Trophoblast cell (in vitro differentiated cells and primary cell): ENCODE measurements around the gene ATXN1.

Experiments used
- DNase-seq, 2 donors: peaks; one replicate each; pipeline ENCODE4 v3.0.0-alpha.2; 2016
- H2AFZ ChIP-seq: 2 replicates; pipeline ENCODE4 v1.6.1; 2013; ENCODE audit warnings: low read length, moderate library complexity, mild to moderate bottlenecking; ENCODE audit not compliant: insufficient read depth, poor library complexity
- H2AK5ac ChIP-seq: 2 replicates; pipeline ENCODE4 v1.6.1; 2013; ENCODE audit warnings: mild to moderate bottlenecking, low read length
- H2BK120ac ChIP-seq: 2 replicates; pipeline ENCODE4 v1.6.1; 2013; ENCODE audit warnings: low read length, mild to moderate bottlenecking, moderate library complexity; ENCODE audit not compliant: insufficient read depth, poor library complexity
- H2BK12ac ChIP-seq: 2 replicates; pipeline ENCODE4 v1.6.1; 2013; ENCODE audit warnings: mild to moderate bottlenecking, low read length, moderate library complexity
- H2BK5ac ChIP-seq: 2 replicates; pipeline ENCODE4 v1.6.1; 2013; ENCODE audit warnings: low read length, low read depth, moderate library complexity, mild to moderate bottlenecking; ENCODE audit not compliant: poor library complexity
- H3K14ac ChIP-seq: 2 replicates; pipeline ENCODE4 v1.6.1; 2013; ENCODE audit warnings: mild to moderate bottlenecking, low read length
- H3K18ac ChIP-seq: 2 replicates; pipeline ENCODE4 v1.6.1; 2013; ENCODE audit warnings: mild to moderate bottlenecking, low read length
- H3K23ac ChIP-seq: 2 replicates; pipeline ENCODE4 v1.6.1; 2013; ENCODE audit warnings: low read length
- H3K27ac ChIP-seq: 2 replicates; pipeline ENCODE4 v1.5.1; 2013; ENCODE audit warnings: low read depth, mild to moderate bottlenecking, inconsistent platforms, low read length, moderate library complexity
- H3K27me3 ChIP-seq: 2 replicates; pipeline ENCODE4 v1.6.1; 2013; ENCODE audit warnings: inconsistent platforms, mild to moderate bottlenecking, low read length, moderate library complexity; ENCODE audit not compliant: insufficient read depth
- H3K36me3 ChIP-seq, 2 experiments: 1 replicate in 1 of 2; 2 replicates in 1 of 2; pipeline ENCODE4 v1.6.1; 2013; ENCODE audit warnings: low read length in 2 of 2, mild to moderate bottlenecking in 2 of 2, moderate library complexity in 1 of 2; ENCODE audit not compliant: insufficient read depth in 2 of 2, control insufficient read depth in 1 of 2
- H3K4ac ChIP-seq: 2 replicates; pipeline ENCODE4 v1.6.1; 2013; ENCODE audit warnings: low read depth, mild to moderate bottlenecking, low read length, moderate library complexity
- H3K4me1 ChIP-seq, 2 experiments: 1 replicate in 1 of 2; 2 replicates in 1 of 2; pipeline ENCODE4 v1.6.1; 2013; ENCODE audit warnings: low read length in 2 of 2, mild to moderate bottlenecking in 2 of 2, moderate library complexity in 1 of 2; ENCODE audit not compliant: insufficient read depth in 2 of 2, control insufficient read depth in 1 of 2
- H3K4me2 ChIP-seq: 2 replicates; pipeline ENCODE4 v1.6.1; 2013; ENCODE audit warnings: inconsistent platforms, mild to moderate bottlenecking, low read length, moderate library complexity
- H3K4me3 ChIP-seq: 2 replicates; pipeline ENCODE4 v1.5.1; 2013; ENCODE audit warnings: mild to moderate bottlenecking, low read depth, low read length, inconsistent platforms
- H3K79me1 ChIP-seq: one replicate; pipeline ENCODE4 v1.6.1; 2013; ENCODE audit warnings: low read length
- H3K79me2 ChIP-seq: 2 replicates; pipeline ENCODE4 v1.6.1; 2013; ENCODE audit warnings: low read length, mild to moderate bottlenecking; ENCODE audit not compliant: control insufficient read depth, insufficient read depth, poor library complexity
- H3K9ac ChIP-seq: 2 replicates; pipeline ENCODE4 v1.6.1; 2013; ENCODE audit warnings: mild to moderate bottlenecking, low read length
- H3K9me3 ChIP-seq: 2 replicates; pipeline ENCODE4 v1.6.1; 2013; ENCODE audit warnings: low read depth, mild to moderate bottlenecking, control low read depth, inconsistent platforms, low read length; ENCODE audit not compliant: insufficient read depth
- H4K12ac ChIP-seq: 2 replicates; pipeline ENCODE4 v1.6.1; 2013; ENCODE audit warnings: low read depth, mild to moderate bottlenecking, low read length, moderate library complexity
- H4K8ac ChIP-seq: 2 replicates; pipeline ENCODE4 v1.6.1; 2013; ENCODE audit warnings: low read depth, mild to moderate bottlenecking, low read length, moderate library complexity
- H4K91ac ChIP-seq: one replicate; pipeline ENCODE4 v1.6.1; 2013; ENCODE audit warnings: low read depth, mild to moderate bottlenecking, low read length, moderate library complexity
- WGBS: extraction: QIAGEN DNeasy Blood & Tissue Kit; methylation state at CpG from one replicate; pipeline ENCODE4 v1.1.7; 2013; ENCODE audit warnings: missing lambda C conversion rate; ENCODE audit not compliant: insufficient read length, insufficient coverage; ENCODE audit errors: extremely low coverage; 5-methylcytosine and 5-hydroxymethylcytosine counted together

The ATXN1 gene

DNA sequence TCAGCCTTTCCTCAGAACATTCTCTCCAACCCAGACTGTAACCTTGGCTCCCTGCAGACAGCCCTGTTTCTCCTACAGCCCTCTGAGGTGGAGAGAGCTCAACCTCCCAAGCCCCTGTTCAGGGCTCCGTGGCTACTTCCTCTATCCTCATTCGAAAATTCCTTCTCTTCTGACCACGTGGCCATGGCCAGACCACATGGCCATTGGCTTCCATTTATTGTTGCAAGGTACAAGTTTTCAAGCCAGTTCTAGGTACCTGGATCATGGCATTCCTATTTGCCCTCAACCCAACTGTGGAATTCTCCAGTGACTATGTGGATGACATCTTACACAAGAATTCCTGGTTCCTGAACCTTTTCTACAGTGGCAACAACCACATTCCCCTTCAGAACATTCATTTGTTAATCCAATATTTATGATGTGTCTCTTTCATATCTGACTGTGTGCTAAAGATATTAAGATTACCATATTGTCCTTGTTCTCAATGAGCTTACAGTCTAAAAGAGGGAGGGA, 361.0 kb downstream of the ATXN1 start:
- peak overlapping the region; percentile 85 for H2BK12ac ChIP-seq
- H3K9me3 ChIP-seq: no peaks in the 10 kb centered on the region
- no peak overlapping the region for H3K4me2 ChIP-seq
- H3K4ac ChIP-seq: no peak overlapping the region
- peaks cover 17% of the 10 kb centered on the region for H3K79me1 ChIP-seq
- H3K27ac ChIP-seq: no peak overlapping the region
- no peak overlapping the region for H2BK5ac ChIP-seq
- H4K8ac ChIP-seq: no peak overlapping the region
- H3K23ac ChIP-seq: no peak overlapping the region
- no peak overlapping the region for H2BK120ac ChIP-seq
- peak overlapping the region; percentile 63 for H4K91ac ChIP-seq
- peaks cover 17 to 19% of the 10 kb centered on the region in 2 experiments for H3K4me1 ChIP-seq
- H2AK5ac ChIP-seq: peak overlapping the region; percentile 58
- no peaks in the 10 kb centered on the region for H3K27me3 ChIP-seq
- H2AFZ ChIP-seq: no peak overlapping the region
- DNase-seq: peak; percentile 19 to 74
- H3K4me3 ChIP-seq: no peak overlapping the region
- no CpG with 5 or more reads among the region's 3 CpGs for WGBS
- H3K36me3 ChIP-seq: no peaks in the 10 kb centered on the region
- no peaks in the 10 kb centered on the region for H3K79me2 ChIP-seq
- peak overlapping the region; percentile 49 for H3K18ac ChIP-seq
- H3K9ac ChIP-seq: no peak overlapping the region
- H3K14ac ChIP-seq: no peak overlapping the region
- H4K12ac ChIP-seq: no peak overlapping the region

DNA sequence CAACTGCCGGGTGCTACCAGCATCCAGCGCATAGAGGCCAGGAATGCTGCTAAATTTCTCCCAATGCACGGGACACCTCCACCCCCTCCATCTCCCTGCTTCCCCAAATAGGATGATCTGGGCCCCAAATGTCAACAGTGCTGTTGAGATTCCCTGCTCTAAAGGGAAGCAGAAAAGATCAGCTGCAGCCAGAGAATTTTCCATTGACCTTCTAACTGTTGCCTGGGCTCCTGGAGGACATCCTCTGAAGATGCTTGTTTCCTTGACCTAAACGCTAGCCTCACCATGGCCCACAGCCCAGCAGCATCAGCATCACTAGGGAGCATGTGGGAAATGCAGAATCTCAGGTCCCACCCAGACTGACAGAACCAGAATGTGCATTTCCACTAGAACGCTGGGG, 361.6 kb downstream of the ATXN1 start:
- no peak overlapping the region for H2BK120ac ChIP-seq

DNA sequence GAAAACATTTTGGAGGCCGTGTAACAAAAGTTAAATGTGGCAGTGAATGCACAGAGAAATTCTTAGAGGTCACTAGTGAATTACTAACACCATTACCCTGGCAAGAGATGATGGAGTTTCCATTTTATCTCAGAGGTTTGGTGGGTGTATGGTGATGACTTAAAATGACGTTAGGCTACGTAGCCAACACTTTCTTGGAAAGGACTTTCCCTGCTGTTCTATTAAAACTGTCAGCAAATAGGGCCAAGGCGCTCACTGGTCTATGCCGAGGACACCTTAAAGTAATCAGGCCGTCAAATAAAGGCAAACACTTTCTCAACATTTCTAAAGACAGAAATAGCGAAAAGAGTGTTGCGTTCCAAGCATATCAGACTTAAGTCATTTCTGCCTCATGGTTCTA, 362.1 kb downstream of the ATXN1 start:
- H3K9ac ChIP-seq: no peak overlapping the region
- peak overlapping the region; percentile 32 for H4K91ac ChIP-seq
- no peak overlapping the region for H3K23ac ChIP-seq
- H2BK5ac ChIP-seq: peak overlapping the region; percentile 42
- H3K9me3 ChIP-seq: no peaks in the 10 kb centered on the region
- no peak overlapping the region for H3K4ac ChIP-seq
- H3K14ac ChIP-seq: no peak overlapping the region
- no peaks in the 10 kb centered on the region for H3K79me2 ChIP-seq
- no peak overlapping the region for H4K12ac ChIP-seq
- H2BK120ac ChIP-seq: no peak overlapping the region
- peak overlapping the region; percentile 30 for H2BK12ac ChIP-seq
- H3K27me3 ChIP-seq: no peaks in the 10 kb centered on the region
- no CpG with 5 or more reads among the region's 8 CpGs for WGBS
- H3K27ac ChIP-seq: no peak overlapping the region
- DNase-seq: no peak
- H3K4me2 ChIP-seq: no peak overlapping the region
- no peak overlapping the region for H3K18ac ChIP-seq
- no peak overlapping the region for H3K4me3 ChIP-seq
- no peaks in the 10 kb centered on the region for H3K36me3 ChIP-seq
- no peak overlapping the region for H2AFZ ChIP-seq
- H4K8ac ChIP-seq: no peak overlapping the region
- no peak overlapping the region for H2AK5ac ChIP-seq
- H3K79me1 ChIP-seq: peaks cover 15% of the 10 kb centered on the region
- peaks cover 12% of the 10 kb centered on the region in 2 experiments for H3K4me1 ChIP-seq

More for the DNA sequence above, 361.6 kb downstream of the ATXN1 start:
- no peak for DNase-seq
- Histone ChIP-seq H3K27ac (no peak overlapping the region), H3K27me3 (no peaks in the 10 kb centered on the region), H3K23ac (no peak overlapping the region), H3K4me1 (peaks cover 17% of the 10 kb centered on the region in 2 experiments), H3K9ac (no peak overlapping the region), H4K8ac (no peak overlapping the region), H2BK12ac (peak overlapping the region; percentile 46), H3K79me1 (peaks cover 17% of the 10 kb centered on the region), H3K4me2 (no peak overlapping the region), H3K9me3 (no peaks in the 10 kb centered on the region), H3K4ac (no peak overlapping the region), H4K12ac (no peak overlapping the region), H3K18ac (no peak overlapping the region), H3K4me3 (no peak overlapping the region), H2AK5ac (no peak overlapping the region), H3K79me2 (no peaks in the 10 kb centered on the region), H3K36me3 (no peaks in the 10 kb centered on the region), H2AFZ (no peak overlapping the region), H3K14ac (peak overlapping the region; percentile 22), H4K91ac (peak overlapping the region; percentile 32), H2BK5ac (no peak overlapping the region)
- WGBS: no CpG with 5 or more reads among the region's 5 CpGs

DNA sequence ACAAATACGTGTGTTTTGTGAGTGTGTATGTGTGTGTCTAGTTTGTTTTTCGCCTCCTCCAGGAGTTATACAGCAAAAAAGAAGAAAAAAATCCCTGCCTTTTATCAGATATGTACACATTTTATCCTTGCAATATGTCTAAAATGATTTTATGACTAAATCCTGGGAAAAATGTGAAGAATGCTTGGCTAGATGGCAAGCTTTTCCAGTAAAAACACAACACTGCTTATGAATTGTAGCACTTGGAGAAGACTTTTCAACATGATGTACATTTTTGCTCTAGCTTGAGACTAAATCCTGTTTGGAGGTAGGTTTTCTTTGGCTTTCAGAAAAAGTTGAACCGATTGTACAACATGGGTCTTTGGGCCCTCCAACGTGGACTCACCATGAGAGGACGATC, 362.7 kb downstream of the ATXN1 start:
- Histone ChIP-seq H3K23ac (no peak overlapping the region), H4K12ac (no peak overlapping the region), H3K27me3 (no peaks in the 10 kb centered on the region), H3K27ac (no peak overlapping the region), H3K4me2 (no peak overlapping the region), H4K8ac (no peak overlapping the region), H3K14ac (no peak overlapping the region), H3K36me3 (no peaks in the 10 kb centered on the region), H2BK5ac (peak overlapping the region; percentile 42), H3K79me1 (peaks cover 15% of the 10 kb centered on the region), H2BK120ac (no peak overlapping the region), H3K18ac (no peak overlapping the region), H2AK5ac (no peak overlapping the region), H3K4me3 (no peak overlapping the region), H3K79me2 (no peaks in the 10 kb centered on the region), H2AFZ (no peak overlapping the region), H3K4ac (no peak overlapping the region), H2BK12ac (peak overlapping the region; percentile 63), H3K4me1 (peaks cover 12% of the 10 kb centered on the region in 2 experiments), H3K9ac (no peak overlapping the region), H3K9me3 (no peaks in the 10 kb centered on the region), H4K91ac (no peak overlapping the region)
- WGBS: no CpG with 5 or more reads among the region's 5 CpGs
- DNase-seq: peak in 1 of 2 donors; percentile 76
